Fibroblast of gingiva (primary cell): Measurements from ENCODE around the gene TRIO.

Source experiments
- DNase-seq: peaks from one replicate; pipeline ENCODE4 v3.0.0-alpha.2; 2011; ENCODE audit warnings: low read depth

The TRIO gene

DNA sequence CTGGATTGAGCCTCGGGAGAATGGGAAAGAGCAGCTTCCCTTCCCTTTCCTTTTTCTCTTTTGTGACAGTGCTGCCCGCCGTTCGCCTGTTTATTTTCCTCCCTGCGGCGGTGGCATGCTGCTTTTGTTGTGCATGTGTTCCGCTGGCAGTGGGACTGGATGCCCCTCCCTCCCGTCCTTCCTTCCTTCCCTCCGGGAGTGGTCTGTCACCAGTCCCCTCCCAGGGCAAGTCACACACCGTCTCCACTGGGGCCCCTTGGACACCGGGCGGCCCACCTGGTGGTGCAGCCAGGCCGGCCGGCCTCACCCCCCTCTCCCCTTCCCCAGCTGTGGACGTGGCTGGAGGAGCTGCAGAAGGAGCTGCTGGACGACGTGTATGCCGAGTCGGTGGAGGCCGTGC lies 214.7 kb downstream of the TRIO start:
- no peak for DNase-seq

DNA sequence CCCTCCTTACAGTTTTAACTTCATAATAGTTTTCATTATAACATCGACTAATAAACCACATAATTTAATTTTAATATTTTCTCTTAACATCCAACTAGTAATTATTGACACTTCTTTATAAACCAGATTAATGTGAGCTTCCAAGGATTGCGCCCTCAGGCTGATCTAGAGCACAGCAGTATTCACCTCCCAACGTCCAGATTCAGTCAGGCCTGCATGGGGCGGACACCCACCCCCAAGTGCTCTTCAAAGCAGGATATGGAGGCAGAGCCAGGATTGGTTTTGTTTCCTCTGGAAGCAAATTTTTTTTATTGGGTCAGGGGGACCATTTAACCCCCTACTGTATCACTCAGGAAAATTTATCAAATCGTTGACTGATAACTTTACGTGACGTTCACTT lies 215.4 kb downstream of the TRIO start:
- DNase-seq: no peak

DNA sequence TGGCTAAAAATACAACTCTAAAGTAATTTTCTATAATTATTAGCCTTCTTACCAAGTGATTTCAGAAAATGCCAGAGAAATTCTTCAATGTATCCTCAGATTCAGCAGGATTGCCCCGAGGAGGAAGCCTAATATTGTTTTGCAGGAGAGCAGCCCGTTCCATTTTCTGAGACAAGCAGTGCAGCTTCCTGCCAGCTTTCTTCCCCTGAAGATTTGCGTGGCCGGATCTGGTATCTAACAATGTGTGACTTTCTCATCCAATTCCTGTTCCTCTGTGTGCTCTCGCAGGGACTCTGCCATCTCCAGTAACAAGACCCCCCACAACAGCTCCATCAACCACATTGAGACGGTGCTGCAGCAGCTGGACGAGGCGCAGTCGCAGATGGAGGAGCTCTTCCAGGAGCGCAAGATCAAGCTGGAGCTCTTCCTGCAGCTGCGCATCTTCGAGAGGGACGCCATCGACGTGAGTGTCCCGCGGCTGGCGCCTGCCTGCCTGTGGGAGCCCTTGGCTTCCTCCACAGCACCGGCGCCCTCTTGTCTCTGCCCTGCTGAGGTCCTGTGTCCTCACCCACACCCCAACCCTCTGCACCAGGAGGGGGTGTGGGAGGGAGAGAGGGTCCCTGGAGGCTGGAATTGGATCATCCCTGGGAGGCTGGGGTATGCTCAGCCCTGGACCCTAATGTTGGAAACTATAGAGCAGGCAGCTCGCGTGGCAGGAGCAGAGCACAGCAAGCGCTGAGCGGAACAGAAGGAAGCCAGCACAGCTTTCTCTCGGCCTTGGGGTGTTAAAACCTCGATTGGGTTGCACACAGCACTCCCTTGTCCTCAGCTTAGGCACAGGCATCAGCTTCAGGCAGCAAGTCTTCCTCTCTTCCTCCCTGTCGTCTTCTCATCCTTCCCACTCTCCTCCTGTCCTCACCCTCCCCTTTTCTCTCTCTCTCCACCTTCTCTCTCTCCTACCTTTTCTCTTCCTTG lies 216.2 kb downstream of the TRIO start:
- no peak for DNase-seq

DNA sequence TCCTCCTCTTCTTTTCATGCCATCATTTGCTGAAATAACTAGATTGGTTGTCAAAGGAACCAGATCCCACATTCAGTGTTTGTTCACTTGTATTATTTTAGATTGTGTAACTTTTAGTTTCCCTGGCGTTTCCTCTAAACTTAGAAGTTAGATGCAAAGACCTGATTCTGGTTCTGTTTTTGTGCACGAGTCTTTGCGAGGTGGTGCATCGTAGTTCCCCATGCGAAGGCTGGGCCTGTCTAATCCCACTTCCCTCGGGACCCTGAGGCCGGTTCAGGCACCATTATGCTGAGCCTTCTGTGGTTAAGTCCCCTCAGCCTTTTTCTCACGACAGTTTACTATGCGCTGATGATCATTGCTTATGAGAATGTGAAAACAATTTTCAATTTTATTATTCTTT lies 219.3 kb downstream of the TRIO start:
- no peak for DNase-seq

DNA sequence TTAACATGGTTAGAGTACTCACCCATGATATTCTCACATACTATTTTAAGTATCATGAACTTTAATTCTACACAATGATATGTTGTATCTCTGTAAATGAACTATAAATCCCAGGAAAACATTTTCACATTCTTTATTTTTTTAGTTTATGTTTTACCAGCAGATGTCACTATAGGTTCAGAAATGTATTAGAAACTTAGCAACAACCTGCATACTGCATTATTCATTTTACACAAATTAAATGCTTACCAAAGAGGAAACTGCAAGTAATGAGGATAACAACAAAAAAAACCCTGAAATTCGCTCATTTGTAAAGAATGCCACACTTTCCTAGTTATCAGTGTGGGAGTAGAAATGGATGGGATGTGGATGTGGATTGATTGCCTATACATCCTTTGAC lies 221.0 kb downstream of the TRIO start:
- no peak for DNase-seq

DNA sequence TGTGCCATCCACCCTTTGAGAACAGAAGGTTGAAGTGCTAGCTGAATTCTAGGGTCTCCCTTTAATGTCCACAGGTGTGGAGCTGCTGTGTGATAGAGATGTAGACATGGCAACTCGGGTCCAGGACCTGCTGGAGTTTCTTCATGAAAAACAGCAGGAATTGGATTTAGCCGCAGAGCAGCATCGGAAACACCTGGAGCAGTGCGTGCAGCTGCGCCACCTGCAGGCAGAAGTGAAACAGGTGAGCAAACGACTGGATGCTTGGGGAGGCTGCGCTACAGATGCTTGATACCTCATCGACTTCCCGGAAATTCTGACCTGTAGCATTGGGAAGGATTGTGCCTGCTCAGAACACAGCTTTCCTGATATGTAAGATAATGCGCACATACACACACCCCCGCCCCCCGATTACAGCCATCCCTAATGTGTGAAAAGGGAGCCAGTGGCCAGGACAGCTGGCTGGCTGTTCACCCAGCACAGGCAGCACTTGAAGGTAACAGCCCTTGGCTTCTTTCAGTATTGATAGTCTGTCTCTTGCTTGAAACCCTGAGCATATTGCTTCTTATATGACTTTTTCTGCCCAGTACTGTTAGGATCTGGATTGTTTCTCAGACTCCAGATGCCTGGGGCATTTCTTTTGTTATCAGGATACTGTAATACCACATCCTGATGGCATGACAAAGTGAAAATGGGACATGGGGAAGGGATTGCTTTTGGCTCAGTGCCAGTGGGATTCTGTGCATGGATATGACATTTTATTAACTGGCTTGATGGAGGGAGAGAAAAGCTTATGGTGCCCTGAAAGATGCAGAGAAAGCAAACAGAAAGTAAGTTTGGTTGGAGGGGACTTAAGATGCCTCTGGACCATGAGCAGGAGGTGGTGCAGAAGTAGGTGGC lies 221.7 kb downstream of the TRIO start:
- no peak for DNase-seq

DNA sequence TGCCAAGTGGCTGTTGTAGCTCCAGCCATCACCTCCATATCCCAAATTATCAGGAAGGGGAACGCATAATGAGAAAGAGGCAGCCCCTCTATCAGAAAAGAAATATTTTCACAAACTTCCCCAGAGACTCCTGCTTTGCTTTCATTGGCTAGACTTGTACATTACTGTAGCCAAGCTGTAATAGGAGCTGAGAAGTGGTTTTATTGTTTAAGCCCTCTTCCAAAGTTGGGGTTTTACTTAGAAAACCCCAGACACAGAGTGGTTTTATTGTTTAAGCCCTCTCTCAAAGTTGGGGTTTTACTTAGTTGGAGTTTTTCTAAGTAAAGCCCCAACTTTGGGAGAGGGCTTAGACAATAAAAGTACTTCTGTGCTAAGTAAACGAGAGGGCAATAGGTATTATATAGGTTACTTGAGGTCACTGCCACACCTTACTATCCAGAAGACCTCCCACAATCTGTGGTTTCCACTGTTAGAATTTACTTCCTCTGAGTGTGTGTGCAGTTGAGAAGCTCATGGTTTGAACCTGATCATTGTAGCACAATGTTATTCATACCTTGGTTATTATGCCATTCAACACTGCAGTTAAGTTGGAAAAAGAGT lies 222.8 kb downstream of the TRIO start:
- DNase-seq: no peak

DNA sequence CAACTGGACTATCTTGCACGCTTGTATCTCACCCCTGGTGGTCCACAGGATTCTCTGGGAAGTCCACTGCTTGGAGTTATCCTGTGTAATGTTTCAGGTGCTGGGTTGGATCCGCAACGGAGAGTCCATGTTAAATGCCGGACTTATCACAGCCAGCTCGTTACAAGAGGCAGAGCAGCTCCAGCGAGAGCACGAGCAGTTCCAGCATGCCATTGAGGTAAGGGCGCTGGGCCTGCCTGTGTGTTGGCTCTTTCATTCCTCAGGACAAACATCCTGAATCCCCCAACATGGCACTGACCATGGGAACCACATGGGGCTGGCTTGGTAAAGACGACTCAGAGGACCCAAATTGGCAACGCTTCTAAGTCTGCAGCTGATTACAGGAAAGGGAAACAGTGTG lies 223.6 kb downstream of the TRIO start:
- no peak for DNase-seq

DNA sequence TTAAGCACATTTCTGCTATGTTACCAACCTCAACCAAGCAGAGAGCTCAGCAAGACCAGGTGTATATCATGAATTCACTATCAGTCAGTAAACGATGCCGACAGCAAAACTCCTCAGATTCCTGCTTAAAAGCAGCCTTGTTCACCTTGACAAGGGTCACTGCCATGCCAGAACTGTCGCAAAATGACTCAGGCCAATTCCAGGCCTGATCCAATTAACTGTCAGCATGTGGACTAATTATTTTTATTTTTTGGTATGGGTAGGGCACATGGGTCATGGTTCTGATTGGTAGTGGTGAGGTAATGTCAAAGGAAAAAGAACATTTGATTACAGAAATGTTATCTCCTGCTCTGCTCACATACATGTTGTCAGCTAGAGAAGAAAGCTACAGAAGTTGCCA lies 224.2 kb downstream of the TRIO start:
- no peak for DNase-seq

DNA sequence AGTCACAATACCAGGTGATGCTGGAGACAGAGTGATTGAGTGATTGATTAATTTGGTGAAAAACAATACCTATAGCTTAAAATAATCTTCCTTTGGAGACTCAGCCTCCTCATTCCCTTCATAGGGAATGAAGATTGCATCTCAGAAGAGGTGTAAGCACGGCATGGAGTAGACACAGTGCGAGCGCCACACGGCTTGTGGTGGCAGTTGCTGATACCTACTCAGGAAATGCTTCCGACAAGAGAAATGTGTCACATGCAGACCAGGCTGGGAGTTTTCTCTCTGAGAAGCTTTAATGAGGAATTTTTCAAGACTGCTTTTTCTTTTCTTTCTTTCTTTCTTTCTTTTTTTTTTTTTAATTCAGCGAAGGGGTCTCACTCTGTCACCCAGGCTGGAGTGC lies 226.6 kb downstream of the TRIO start:
- no peak for DNase-seq

DNA sequence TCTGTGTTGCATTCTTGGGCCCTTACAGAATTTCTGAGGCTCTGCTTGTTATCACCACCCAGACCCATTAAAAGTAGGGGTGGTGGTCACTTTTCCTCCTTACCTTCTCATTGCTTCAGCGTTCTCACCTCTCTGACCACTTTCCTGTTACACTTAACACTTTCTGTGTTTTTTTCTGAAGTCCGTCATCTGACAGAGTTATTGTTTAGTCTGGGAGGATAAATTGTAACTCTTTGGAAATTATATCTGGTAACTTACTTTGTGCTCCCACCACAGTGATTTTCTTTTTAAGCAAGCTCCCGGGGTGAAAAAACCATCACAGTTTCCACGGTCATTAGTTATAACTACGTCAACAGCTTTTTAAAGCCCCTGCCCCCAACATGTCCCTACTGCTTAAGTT lies 227.2 kb downstream of the TRIO start:
- DNase-seq: no peak

DNA sequence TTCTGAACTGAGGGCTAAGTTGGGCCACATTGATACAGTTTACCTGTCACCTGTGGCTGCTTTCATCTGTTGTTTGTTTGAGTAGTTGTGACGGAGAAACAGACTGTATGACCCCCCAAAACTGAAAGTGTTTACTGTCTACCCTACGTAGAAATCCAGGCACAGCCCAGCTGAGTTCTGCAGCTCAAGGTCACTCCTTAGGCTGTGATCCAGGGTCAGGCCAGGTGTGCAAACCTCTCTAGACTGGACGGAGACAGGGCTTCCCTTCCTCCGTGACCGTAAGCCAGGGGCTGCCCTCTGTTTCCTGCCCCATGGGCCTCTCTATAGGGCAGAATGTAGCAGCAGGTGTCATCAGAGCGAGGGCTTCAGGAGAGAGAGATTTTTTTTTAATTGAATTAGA lies 230.5 kb downstream of the TRIO start:
- no peak for DNase-seq

DNA sequence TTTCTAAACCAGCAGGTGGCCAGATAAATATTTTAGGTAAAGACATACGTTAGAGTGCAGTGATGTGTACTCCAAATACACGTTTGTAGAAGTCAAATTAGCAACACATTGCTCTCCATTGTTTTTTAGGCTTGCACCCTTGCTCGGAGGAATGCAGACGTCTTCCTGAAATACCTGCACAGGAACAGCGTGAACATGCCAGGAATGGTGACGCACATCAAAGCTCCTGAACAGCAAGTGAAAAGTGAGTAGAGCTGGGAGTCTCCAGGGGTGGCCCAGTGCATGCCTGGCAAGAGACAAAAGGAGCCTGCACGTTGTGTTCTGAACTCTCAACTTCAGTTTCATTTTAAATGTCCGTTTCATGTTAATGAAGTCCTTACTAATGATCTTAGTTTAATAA lies 231.0 kb downstream of the TRIO start:
- DNase-seq: no peak

DNA sequence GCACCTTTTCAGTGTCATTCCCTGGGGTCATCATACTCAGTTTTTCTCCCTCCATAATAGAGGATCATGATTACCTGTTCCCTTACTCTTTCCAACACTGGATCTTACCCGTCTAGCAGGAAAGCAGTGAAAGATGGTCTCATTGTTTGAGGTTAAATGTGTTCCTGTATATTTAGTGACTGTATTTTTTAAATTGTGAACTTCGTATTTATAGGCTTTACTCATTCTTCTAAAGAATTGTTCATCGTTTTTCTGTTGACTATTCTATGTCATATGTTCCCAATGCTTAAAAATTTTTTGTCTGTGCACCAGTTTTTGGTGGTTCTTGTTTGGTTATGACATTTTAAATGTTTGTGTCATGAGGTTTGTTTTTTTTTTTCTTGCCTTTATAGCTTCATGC lies 233.6 kb downstream of the TRIO start:
- DNase-seq: no peak

DNA sequence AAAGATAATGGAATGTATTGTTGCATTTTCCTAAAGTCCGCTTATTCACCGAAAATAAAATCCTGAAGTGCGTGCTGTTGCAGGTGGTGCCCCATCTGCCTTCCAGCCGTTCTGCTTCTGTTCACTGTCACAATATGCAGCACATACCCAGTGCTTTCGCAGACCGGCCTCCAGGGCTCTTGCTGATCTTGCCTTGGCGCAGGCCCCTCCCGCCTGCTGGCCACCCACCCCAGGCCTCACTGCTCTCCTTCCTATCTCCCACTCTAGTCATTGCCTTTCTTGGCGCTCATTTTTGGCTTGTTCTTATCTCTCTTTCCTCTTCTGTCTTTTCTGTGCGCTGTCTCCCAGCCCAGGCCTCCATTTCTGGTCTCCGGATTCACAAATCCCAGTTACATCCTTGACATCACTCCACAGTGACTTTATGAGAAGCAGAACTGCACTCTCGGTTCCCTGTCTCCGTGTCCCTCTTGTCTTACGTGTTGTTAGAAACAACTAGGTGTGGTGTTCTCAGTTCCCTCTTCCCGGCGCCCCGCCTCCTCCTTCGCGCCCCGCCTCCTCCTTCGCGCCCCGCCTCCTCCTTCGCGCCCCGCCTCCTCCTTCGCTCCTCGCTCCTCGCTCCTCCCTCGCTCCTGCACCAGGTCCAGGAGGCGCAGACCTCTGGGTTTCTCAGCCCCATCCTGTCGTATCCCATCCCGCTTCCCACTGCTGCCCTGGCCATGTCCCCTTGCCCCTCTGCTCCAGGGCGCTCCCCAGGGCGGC lies 236.8 kb downstream of the TRIO start:
- DNase-seq: no peak

DNA sequence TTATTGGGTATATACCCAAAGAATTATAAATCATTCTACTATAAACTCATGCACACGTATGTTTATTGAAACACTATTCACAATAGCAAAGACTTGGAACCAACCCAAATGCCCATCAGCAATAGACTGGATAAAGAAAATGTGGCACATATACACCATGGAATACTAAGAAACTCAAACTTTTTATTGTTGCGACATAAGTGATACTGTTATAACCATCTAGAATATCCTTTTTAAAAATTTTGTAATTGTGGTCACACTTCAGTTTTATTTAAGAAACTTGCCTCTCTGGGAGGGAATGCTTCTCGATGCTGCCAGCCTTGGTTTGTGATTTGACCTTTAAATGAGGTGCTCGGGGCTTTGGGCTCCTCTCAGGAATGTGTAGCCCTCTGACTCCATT lies 237.6 kb downstream of the TRIO start:
- DNase-seq: peak; percentile 17

DNA sequence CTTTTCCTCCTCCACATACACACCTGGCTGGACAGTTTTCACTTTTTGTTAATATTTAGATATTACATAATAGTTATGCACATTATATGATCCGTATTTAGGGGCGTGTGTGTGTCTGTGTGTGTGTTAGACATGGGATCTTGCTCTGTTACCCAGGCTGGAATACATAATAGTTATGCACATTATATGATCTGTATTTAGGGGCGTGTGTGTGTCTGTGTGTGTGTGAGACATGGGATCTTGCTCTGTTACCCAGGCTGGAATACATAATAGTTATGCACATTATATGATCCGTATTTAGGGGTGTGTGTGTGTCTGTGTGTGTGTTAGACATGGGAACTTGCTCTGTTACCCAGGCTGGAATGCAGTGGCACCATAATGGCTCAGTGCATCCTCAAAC lies 239.5 kb downstream of the TRIO start:
- DNase-seq: no peak

DNA sequence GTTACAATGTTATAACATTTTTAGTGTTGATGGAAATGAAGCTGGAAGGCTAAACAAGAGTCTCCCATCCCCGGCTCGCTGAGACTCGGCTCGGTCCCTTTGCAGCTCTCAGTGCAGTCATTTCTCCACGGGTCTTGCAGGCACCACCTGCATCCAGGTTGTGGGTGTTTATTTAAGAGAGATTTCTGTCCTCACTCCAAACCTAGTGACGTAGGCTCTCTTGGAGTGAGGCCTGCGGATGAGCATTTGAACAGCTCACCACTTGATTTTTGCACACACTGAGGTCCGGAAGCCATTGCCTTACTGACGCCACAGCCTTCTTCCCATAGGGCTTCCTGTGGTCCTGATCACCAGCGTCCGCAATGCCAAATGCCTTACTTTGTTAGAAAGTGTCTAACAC lies 240.8 kb downstream of the TRIO start:
- DNase-seq: no peak

DNA sequence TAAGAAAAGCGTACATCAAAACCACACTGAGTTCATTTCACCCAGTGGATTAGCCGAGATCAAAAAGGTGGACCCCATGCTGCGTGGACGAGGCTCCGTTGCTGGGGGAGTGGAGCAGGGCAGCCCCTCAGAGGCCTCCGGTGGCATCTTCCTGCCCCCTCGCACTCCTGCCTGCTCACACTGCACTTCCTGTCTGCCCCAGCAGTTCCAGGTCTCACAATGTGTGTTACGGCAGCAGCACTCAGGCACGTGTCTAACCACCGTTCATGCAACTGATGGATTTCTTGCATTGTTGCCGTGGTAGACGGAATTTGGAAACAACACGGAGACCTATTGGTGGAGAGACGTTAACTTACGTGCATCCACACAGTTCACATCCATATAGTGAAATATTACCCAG lies 241.9 kb downstream of the TRIO start:
- no peak for DNase-seq

DNA sequence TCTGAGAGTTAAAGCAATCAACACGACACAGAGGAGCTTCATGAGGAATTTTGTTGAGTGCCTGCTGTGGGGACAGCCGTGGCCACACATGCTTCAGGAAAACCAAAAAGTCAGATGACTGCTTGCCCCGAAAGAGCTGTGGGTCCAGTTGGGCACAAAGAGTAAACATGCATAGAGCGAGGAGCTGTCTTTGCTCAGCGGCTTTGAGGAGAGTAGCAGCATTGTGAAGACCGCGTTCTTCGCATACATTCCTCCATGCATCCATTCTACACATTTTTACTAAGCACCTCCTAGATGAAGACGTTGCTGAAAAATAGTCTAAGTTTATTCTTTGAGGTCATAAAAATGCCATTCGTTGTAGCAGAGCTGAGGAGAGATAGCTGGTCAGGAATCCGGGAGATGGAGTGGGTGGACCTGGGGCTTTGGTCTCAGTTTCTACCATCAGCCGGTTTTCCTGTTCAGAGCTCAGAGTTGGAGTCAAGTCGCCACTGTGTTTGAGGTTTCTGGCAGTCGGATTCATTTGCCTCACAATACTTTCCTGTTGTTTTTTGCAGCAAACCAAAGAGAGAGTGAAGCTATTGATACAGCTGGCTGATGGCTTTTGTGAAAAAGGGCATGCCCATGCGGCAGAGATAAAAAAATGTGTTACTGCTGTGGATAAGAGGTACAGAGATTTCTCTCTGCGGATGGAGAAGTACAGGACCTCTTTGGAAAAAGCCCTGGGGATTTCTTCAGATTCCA lies 243.9 kb downstream of the TRIO start:
- no peak for DNase-seq

DNA sequence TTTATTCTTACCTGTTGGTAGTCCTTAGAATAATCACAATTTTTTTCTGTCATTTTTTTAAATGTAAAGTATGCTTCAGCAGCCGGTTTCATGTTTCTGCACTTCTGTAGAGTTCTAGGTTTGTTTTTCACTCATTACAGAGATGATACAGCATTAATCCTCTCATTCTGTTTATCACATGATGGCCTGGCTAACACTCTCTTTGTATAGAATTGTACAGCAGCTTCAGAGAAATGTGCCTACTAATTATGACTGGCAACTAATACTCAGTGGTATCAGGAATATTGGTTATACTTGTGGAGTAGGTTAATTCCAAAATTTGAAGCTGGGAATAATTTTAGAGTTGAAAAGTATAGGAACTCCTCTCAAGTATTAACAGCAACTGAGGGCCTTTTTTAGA lies 245.6 kb downstream of the TRIO start:
- DNase-seq: no peak
